Heart left ventricle (tissue), 16 donors: Measurements from ENCODE around the gene ASTN2. TPM values are rescaled to one million over a fixed set of nuclear protein-coding genes. Genes with fewer than 3 reads are reported as not detected.

ENCODE experiments used
- ATAC-seq, 4 donors: fragments of 200-7000 bp; cut with Tn5 transposase; one replicate each; pipeline ENCODE4 v1.9.1; 2020 to 2022; ENCODE audit warnings: moderate library complexity in 4 of 4, mild to moderate bottlenecking in 3 of 4, moderate number of reproducible peaks in 1 of 4
- DNase-seq, 5 donors: peaks; one replicate each; pipeline ENCODE4 v3.0.0-alpha.2; 2020
- H3K27ac ChIP-seq, 12 donors: fragments of 200-600 bp; sonication (generic) in 4 of 12; one replicate each; pipeline versions ENCODE4 v1.5.0 to v1.8.0; 2016 to 2022; ENCODE audit warnings: mild to moderate bottlenecking in 2 of 12
- H3K27me3 ChIP-seq, 9 donors: fragments of 200-600 bp; sonication (generic) in 2 of 9; one replicate each; pipeline versions ENCODE4 v1.5.1 to v1.8.0; 2016 to 2022; ENCODE audit warnings: mild to moderate bottlenecking in 3 of 9
- H3K36me3 ChIP-seq, 9 donors: fragments of 200-600 bp; sonication (generic) in 2 of 9; one replicate each; pipeline versions ENCODE4 v1.5.0 to v1.8.0; 2018 to 2022; ENCODE audit warnings: mild to moderate bottlenecking in 2 of 9
- H3K4me1 ChIP-seq, 12 donors: fragments of 200-600 bp; sonication (generic) in 4 of 12; one replicate each; pipeline versions ENCODE4 v1.5.0 to v1.8.0; 2016 to 2022; ENCODE audit warnings: mild to moderate bottlenecking in 3 of 12
- H3K4me3 ChIP-seq, 12 donors: fragments of 200-600 bp; sonication (generic) in 4 of 12; one replicate each; pipeline versions ENCODE4 v1.5.0 to v1.8.0; 2017 to 2022; ENCODE audit warnings: mild to moderate bottlenecking in 9 of 12, moderate library complexity in 4 of 12
- H3K9me3 ChIP-seq, 12 donors: fragments of 200-600 bp; sonication (generic) in 4 of 12; one replicate each; pipeline versions ENCODE4 v1.5.0 to v1.8.0; 2016 to 2022; ENCODE audit warnings: mild to moderate bottlenecking in 1 of 12
- CTCF ChIP-seq, 12 donors: fragments of 200-600 bp; sonication (generic) in 4 of 12; IDR thresholded peaks; one replicate each; pipeline versions ENCODE4 v1.5.0 to v1.8.0; 2018 to 2022; ENCODE audit warnings: antibody characterized with exemption in 12 of 12, mild to moderate bottlenecking in 5 of 12
- POLR2A ChIP-seq, 2 donors: fragments of 450-650 bp; IDR thresholded peaks; one replicate each; pipeline ENCODE4 v1.6.1; 2017; ENCODE audit warnings: antibody characterized with exemption in 2 of 2, mild to moderate bottlenecking in 2 of 2, moderate library complexity in 2 of 2
- WGBS, 4 donors: extraction: QIAGEN DNeasy Blood & Tissue Kit in 2 of 4; methylation state at CpG; one replicate each; pipeline versions ENCODE4 v1.1.5 to v1.1.7; 2013 to 2018; 5-methylcytosine and 5-hydroxymethylcytosine counted together
- intact Hi-C, 10 donors: fragments of 100-400 bp; cut with DNase I; formaldehyde crosslinking; loops; one replicate each; pipeline versions ENCODE4 v1.11.1 to v1.14.2; 2022
- polyA plus RNA-seq, 2 donors: library from polyadenylated mRNA; stranded (reverse); fragments of 200-250 nt; gene quantifications; one replicate each; pipeline ENCODE4 v1.2.3, GENCODE V29; 2013
- total RNA-seq, 9 donors: library from RNA; depleted of rRNA in 2 of 9; stranded (reverse); fragments of >200 nt in 2 of 9; fragmentation: NEBNext Ultra II Directional in 3 of 9; extraction: Animal tissue kit (Norgen Biotek cat#: 25700) in 3 of 9; gene quantifications; one replicate each; pipeline versions ENCODE4 v1.1.0 to v1.2.4, GENCODE V29; 2016 to 2023
- donor health status: ischemic (EF 13 %, LVEDD 7.1; RV severe dilation, severe dysfunction).
- donor health status: healthy with polysubstance abuse.
- donor health status: DM: no; HTN: yes; CAD: no.
- donor health status: DM: no; HTN: no; CAD: no.
- donor health status: ischemic (EF 25% LVEDD 6.9; RV normal size, moderate dysfunction).
- donor health status: ischemic (EF 25% LVEDD 5.7; RV mildly dilated, moderate dysfunction).
- donor health status: healthy.
- donor health status: DM: yes; HTN: yes; CAD: no.
- donor health status: ischemic (EF 35%, LVEDD 5.7; RV mildly dilated, moderate dysfunction).
- donor health status: nonischemic (EF 11% LVEDD 7.7; RV severe dilation, severe dysfunction).
- donor health status: DM: yes; HTN: yes; CAD: no.
- donor health status: PGD.
- donor health status: ischemic (EF 29% LVEDD 5.4; RV normal size, mild dysfunction).
- donor health status: nonischemic (EF 23%, LVEDD 6.1; RV moderate dilation, normal function).

ASTN2 gene
- total and polyA plus RNA-seq, 11 donors: 2.5 to 6.0 (median 3.5) TPM

- no peaks in the 10 kb centered on the region for H3K4me1 ChIP-seq
- 55 to 66% (median 59%) methylated on average over 7 of the region's 7 CpGs for WGBS, 4 donors
These were observed 602.4 kb downstream of the ASTN2 start for GRCh38 chr9:116812231-116813030.

GRCh38 chr9:116809656-116810055 is 605.2 kb downstream of the ASTN2 start:
- Histone ChIP-seq H3K9me3 (no peaks in the 10 kb centered on the region), H3K36me3 (no peaks in the 10 kb centered on the region), H3K27me3 (peaks cover 0 to 18% (median 0%) of the 10 kb centered on the region in 9 donors), H3K4me1 (no peaks in the 10 kb centered on the region), H3K4me3 (no peak overlapping the region), H3K27ac (no peak overlapping the region)
- ATAC-seq: no peak
- TF ChIP-seq CTCF (IDR thresholded peaks at IDR 0.05) (no peak), POLR2A (IDR thresholded peaks at IDR 0.05) (no peak)
- intact Hi-C loops: no loop called here
- no peak for DNase-seq
- WGBS, 4 donors: 53 to 73% (median 66%) methylated on average over 5 of the region's 5 CpGs

More at GRCh38 chr9:116812231-116813030, 602.4 kb downstream of the ASTN2 start:
- Histone ChIP-seq H3K27ac (no peak overlapping the region), H3K36me3 (no peaks in the 10 kb centered on the region), H3K27me3 (peaks cover 0 to 18% (median 0%) of the 10 kb centered on the region in 9 donors), H3K4me3 (no peak overlapping the region), H3K9me3 (no peaks in the 10 kb centered on the region)
- DNase-seq (no peak), ATAC-seq (no peak)
- no peak for TF ChIP-seq POLR2A (IDR thresholded peaks at IDR 0.05)
- TF ChIP-seq CTCF (IDR thresholded peaks at IDR 0.05): no peak
- intact Hi-C loops: no loop called here

- no peak for ATAC-seq
- Histone ChIP-seq H3K4me1 (no peaks in the 10 kb centered on the region), H3K27me3 (peaks cover 0 to 3% (median 0%) of the 10 kb centered on the region in 9 donors), H3K27ac (no peak overlapping the region), H3K36me3 (no peaks in the 10 kb centered on the region), H3K4me3 (no peak overlapping the region), H3K9me3 (no peaks in the 10 kb centered on the region)
- DNase-seq: no peak
- intact Hi-C loops: no loop called here
- TF ChIP-seq CTCF (IDR thresholded peaks at IDR 0.05) (no peak), POLR2A (IDR thresholded peaks at IDR 0.05) (no peak)
- WGBS, 4 donors: 7 to 11% (median 8%) methylated on average over 1 of the region's 1 CpG
These were observed 608.8 kb downstream of the ASTN2 start for GRCh38 chr9:116806075-116806474.

- WGBS, 4 donors: 1 to 16% (median 5%) methylated on average over 1 of the region's 1 CpG
- TF ChIP-seq CTCF (IDR thresholded peaks at IDR 0.05) (no peak), POLR2A (IDR thresholded peaks at IDR 0.05) (no peak)
- no peaks in the 10 kb centered on the region for H3K27me3 ChIP-seq
- intact Hi-C loops: no loop called here
- H3K27ac ChIP-seq: no peak overlapping the region
- H3K36me3 ChIP-seq: no peaks in the 10 kb centered on the region
- no peak overlapping the region for H3K4me3 ChIP-seq
- ATAC-seq: peak in 1 of 4 donors; percentile 12
- DNase-seq: no peak
- no peaks in the 10 kb centered on the region for H3K4me1 ChIP-seq
- no peaks in the 10 kb centered on the region for H3K9me3 ChIP-seq
These were observed 614.0 kb downstream of the ASTN2 start for GRCh38 chr9:116800885-116801284.
